CD4-positive, alpha-beta T cell treated with Interleukin-21 for 1 hour (primary cell): Measurements from ENCODE around the gene PDE5A.
"Not testable (repeated sequence)": the region's sequence is repeated elsewhere in the genome, so short reads cannot be mapped to it uniquely, and the experiment has no call there.

ENCODE experiments used
- DNase-seq: peaks from one replicate; pipeline ENCODE4 v3.0.0-alpha.2; 2020

PDE5A gene

GRCh38 chr4:119643306-119644042 is 14.9 kb upstream of the PDE5A start:
- no peak for DNase-seq

- DNase-seq = no peak
These were observed 13.2 kb upstream of the PDE5A start for GRCh38 chr4:119641765-119642164.

- no peak for DNase-seq
These were observed 9.8 kb upstream of the PDE5A start for GRCh38 chr4:119638359-119638758.

GRCh38 chr4:119636851-119637250 is 8.2 kb upstream of the PDE5A start:
- not testable (repeated sequence) for DNase-seq

GRCh38 chr4:119632216-119632615 is 3.6 kb upstream of the PDE5A start:
- DNase-seq = no peak

GRCh38 chr4:119629142-119629471 is 503 bp upstream of the PDE5A start:
- DNase-seq = no peak

GRCh38 chr4:119627267-119628255 is 1.0 kb downstream of the PDE5A start:
- DNase-seq = peak; percentile 50

GRCh38 chr4:119626943-119627266 is 1.7 kb downstream of the PDE5A start:
- no peak for DNase-seq

- DNase-seq = no peak
These were observed 2.2 kb downstream of the PDE5A start for GRCh38 chr4:119626420-119626819.

- no peak for DNase-seq
These were observed 2.8 kb downstream of the PDE5A start for GRCh38 chr4:119625761-119626160.

GRCh38 chr4:119624356-119624755 is 4.2 kb downstream of the PDE5A start:
- DNase-seq = no peak

- DNase-seq = no peak
These were observed 5.6 kb downstream of the PDE5A start for GRCh38 chr4:119623025-119623424.

- DNase-seq = no peak
These were observed 13.4 kb downstream of the PDE5A start for GRCh38 chr4:119615068-119615719.

- no peak for DNase-seq
These were observed 24.3 kb downstream of the PDE5A start for GRCh38 chr4:119604266-119604665.

- DNase-seq = no peak
These were observed 26.2 kb downstream of the PDE5A start for GRCh38 chr4:119602366-119602765.

GRCh38 chr4:119598521-119598920 is 30.1 kb downstream of the PDE5A start:
- no peak for DNase-seq

- no peak for DNase-seq
These were observed 31.2 kb downstream of the PDE5A start for GRCh38 chr4:119597377-119597776.

- DNase-seq = no peak
These were observed 34.9 kb downstream of the PDE5A start for GRCh38 chr4:119593698-119594097.

- DNase-seq = no peak
These were observed 35.8 kb downstream of the PDE5A start for GRCh38 chr4:119592830-119593229.

- no peak for DNase-seq
These were observed 39.4 kb downstream of the PDE5A start for GRCh38 chr4:119589165-119589564.

GRCh38 chr4:119587796-119588195 is 40.8 kb downstream of the PDE5A start:
- DNase-seq = no peak

GRCh38 chr4:119585771-119586170 is 42.8 kb downstream of the PDE5A start:
- no peak for DNase-seq

GRCh38 chr4:119581190-119581873 is 47.3 kb downstream of the PDE5A start:
- DNase-seq = no peak
